ENCODE results near the gene ASCC1.
"Not testable (repeated sequence)": the region's sequence is repeated elsewhere in the genome, so short reads cannot be mapped to it uniquely, and the experiment has no call there.

The ASCC1 gene

DNA sequence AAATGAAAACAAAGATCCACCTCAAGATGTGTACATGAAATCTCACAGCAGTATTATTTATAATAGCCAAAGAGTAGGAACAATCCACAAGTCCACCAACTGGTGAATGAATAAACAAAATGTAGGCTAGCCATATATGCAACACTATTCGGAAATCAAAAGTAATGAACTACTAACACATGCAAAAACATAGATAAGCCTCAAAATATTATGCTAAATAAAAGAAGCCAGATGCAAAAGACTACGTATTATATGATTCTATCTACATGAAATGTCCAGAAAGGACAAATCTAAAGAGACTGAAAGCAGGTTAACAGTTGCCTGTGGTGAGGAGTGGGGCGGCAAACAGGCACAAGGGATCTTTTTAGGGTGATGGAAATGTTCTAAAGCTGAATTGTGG, 49.0 kb downstream of the ASCC1 start:
- no peak for FAIRE-seq

DNA sequence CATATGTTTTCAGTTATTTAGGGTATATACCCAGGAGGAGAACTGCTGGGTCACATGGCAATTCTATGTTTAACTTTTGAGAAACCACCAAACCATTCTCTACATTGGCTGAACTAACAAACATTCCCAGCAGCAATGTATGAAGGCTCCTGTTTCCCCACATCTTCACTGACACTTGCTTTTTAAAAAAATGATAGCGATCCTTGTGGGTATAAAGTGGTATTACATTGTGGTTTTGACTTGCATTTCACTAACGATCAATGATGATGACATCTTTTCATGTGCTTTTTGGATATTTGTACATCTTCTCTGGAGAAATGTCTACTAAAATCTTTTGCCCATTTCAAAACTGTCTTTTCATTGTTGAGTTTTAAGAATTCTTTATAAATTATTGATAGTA, 51.5 kb downstream of the ASCC1 start:
- FAIRE-seq: no peak

DNA sequence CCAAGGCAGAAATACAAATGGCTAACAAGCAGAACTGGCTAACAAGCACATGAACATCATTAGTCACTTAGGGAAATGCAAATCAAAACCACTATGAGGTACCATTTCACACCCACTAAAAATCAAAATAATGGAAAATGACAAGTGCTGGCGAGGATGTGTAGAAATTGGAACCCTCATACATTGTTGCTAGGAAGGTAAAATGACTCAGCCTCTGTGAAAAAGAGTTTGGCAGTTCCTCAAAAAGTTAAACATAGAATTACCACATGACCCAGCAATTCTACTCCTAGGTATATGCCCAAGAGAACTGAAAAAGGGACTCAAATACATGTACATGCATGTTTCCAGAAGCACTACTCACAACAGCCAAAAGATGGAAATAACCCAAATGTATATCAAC, 53.1 kb downstream of the ASCC1 start:
- no peak for FAIRE-seq

DNA sequence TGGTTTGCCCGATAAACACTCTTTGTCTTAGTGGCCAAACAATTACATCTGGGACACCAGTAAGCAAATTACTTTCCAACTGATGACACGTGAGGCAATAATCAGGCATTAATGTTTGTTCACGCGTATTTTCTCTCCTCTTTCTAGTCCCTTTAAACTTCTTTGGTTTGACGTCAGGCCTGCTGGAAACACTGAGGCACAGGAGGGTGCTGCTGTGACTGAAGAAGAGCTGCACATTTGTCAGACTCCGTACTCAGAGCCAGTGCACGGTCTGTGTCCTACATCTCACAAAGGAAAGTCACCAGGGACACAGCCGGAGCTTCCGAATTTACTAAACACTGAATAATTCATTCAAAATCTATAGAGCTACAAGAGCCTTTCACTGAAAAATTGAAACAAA, 57.9 kb downstream of the ASCC1 start:
- no peak for FAIRE-seq

DNA sequence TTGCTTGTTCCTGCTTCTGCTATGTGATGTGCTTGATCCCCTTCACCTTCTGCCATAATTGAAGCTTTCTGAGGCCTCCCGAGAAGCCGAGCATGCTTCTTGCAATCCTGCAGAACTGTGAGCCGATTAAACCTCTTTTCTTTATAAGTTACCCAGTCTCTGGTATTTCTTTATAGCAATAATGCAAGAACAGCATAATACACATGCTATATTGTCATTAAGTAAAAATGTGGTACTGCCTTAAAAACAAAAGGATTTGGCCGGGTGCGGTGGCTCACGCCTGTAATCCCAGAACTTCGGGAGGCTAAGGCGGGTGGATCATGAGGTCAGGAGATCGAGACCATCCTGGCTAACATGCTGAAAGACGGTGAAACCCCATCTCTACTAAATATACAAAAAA, 59.9 kb downstream of the ASCC1 start:
- FAIRE-seq: no peak

DNA sequence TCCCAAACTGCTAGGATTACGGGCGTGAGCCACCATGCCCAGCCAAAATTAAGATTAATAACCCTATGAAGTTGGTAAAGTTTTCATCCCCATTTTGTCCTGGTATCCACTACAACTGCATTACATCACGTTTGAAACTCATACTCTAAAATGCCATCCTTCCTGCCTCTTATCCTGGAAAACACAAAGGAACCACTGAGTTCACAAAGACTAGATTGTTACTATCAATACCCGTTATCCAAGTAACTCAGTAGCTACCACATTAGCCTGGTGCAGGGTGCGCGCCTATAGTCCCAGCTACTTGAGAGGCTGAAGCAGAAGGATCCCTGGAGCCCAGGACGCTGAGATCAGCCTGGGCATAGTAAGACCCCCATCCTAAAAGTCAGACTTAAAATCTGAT, 63.8 kb downstream of the ASCC1 start:
- FAIRE-seq: no peak

DNA sequence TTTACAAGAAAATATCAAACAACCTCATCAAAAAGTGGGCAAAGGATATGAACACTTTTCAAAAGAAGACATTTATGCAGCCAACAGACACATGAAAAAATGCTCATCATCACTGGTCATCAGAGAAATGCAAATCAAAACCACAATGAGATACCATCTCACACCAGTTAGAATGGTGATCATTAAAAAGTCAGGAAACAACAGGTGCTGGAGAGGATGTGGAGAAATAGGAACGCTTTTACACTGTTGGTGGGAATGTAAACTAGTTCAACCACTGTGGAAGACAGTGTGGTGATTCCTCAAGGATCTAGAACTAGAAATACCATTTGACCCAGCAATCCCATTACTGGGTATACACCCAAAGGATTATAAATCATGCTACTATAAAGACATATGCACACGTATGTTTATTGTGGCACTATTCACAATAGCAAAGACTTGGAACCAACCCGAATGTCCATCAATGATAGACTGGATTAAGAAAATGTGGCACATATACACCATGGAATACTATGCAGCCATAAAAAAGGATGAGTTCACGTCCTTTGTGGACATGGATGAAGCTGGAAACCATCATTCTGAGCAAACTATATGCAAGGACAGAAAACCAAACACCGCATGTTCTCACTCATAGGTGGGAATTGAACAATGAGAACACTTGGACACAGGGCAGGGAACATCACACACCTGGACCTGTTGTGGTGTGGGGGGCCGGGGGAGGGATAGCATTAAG, 65.2 kb downstream of the ASCC1 start:
- FAIRE-seq: not testable (repeated sequence)

DNA sequence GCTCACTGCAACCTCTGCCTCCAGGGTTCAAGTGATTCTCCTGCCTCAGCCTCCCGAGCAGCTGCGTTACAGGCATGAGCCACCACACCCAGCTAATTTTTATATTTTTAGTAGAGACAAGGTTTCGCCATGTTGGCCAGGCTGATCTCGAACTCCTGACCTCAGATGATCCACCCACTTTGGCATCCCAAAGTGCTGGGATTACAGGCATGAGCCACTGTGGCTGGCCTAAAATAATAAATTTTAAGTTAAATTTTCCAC, 68.8 kb downstream of the ASCC1 start:
- not testable (repeated sequence) for FAIRE-seq

DNA sequence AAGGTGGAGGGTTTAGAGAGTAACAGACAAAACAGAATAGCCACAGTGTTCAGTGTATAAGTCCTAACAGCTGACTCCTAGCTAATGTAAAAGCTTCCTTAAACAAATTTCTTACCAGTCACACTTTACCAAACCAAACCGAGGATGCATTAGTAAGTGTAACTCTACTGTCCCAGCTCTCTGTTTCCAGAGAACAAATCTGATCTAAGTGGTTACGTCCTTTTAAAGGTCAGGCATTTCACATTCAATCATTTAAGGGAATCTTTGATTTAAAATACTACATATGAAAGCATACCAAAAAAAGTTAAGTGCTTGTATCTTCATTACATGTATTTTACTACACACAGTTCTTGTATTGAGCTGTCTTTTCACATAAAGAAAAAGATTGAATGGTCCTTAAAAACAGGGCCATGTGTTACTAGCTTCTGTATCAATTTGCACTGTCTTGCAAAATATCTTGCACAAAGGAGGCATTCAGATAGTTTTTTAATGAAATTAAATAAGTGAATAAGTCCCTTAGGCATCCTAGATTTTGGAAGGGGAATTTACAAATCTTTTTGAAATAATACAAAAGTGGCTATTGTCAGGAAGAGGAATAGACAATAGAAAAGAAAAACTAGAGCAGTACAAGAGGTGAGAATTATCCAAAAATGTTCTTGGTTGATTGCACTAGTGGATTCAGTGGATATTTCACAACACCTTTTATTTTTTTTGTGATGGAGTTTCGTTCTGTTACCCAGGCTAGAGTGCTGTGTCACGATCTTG, 69.3 kb downstream of the ASCC1 start:
- FAIRE-seq: no peak

DNA sequence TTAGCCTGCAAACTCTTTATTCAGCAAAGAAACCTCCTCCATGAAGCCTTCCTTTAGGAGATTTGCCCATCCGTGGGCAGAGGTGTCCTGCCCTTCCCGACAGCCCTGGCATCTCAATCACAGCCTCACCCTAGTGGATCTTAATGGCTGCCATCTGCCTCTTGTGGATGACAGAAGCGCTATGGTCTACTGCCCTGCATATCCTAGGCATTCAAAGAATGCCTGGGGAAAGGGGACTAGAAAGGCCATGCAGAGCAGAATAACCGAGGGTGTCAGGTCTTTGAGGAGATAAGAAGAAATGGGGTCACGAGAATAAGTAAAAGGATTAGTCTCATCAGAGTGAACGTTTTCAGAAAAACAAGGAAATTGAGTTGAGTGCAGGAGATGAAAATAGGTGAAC, 70.0 kb downstream of the ASCC1 start:
- no peak for FAIRE-seq

DNA sequence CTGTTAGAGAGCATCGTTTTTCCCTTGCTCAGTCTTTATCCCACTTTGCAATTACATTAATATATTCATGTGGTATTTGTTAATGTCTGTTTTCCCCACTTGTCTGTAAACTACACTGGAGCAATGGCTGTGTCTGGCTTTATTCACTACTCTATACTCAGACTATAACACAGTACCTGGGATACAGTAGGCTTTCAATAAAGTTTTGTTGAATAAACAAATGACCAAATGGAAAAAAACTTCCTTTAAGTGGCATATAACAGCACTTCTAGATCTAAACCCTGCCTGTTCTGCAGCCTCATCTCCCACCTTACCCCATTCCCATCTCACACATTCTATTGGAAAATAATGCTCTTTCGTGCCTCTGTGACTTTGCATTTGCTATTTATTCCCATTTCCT, 70.4 kb downstream of the ASCC1 start:
- no peak for FAIRE-seq

DNA sequence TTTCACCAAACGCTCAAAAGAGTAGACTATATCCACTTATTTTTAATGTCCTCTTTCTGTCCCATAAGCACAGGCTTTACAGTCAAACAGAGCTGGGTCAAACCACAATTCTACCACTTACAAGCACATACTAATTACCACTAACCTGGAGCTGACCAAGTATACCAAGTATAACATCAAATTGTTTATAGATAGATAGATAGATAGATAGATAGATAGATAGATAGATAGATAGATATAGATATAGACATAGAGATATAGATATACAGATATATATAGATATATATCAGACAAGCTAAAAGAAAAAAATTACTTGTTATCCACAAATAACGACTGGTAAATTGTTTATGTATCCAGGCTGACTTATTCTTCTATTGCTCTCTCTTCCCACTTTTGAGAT, 75.2 kb downstream of the ASCC1 start:
- no peak for FAIRE-seq

DNA sequence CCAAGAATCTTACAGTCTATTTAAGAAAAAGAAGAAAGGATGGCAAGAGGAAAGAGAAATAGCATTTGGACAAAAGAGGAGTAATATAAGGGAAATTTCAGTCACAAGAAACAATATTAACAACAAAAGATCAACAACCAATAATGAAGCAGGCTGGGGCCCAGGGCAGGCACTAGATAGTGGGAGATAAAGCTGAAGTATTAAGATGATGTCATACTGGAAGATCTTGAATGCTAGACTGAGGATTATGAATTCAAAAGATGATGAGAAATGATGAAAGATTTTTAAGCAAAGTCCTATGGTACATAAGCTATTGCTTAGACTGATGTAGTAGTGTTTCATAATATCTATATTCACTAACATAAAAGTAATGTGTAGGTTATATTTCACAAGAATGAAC, 75.9 kb downstream of the ASCC1 start:
- no peak for FAIRE-seq

DNA sequence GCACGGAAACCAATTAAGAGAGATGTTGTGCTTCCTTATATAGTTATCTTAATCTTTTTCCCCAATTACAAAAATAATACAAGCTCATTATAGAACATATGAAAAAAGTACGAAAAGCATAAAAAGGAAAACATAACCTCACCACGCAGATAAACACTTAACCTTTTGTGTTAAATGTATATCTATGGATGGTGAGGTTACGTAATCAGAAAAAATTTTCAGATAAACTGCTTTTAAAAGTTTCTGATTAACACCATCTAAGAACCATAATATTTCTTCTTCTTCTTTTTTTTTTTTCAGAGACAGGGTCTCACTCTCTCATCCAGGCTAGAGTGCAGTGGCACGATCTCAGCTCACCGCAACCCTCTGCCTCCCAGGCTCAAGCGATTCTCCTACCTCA, 78.5 kb downstream of the ASCC1 start:
- FAIRE-seq: no peak

DNA sequence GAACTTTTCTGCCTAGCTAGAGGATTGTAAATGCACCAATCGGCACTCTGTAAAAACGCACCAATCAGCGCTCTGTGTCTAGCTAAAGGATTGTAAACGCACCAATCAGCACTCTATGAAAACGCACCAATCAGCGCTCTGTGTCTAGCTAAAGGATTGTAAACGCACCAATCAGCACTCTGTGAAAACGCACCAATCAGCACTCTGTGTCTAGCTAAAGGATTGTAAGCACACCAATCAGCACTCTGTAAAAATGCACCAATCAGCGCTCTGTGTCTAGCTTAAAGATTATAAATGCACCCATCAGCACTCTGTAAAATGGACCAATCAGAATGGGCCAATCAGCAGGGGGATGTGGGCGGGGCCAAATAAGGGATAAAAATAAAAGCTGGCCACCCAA, 79.9 kb downstream of the ASCC1 start:
- FAIRE-seq: not testable (repeated sequence)

DNA sequence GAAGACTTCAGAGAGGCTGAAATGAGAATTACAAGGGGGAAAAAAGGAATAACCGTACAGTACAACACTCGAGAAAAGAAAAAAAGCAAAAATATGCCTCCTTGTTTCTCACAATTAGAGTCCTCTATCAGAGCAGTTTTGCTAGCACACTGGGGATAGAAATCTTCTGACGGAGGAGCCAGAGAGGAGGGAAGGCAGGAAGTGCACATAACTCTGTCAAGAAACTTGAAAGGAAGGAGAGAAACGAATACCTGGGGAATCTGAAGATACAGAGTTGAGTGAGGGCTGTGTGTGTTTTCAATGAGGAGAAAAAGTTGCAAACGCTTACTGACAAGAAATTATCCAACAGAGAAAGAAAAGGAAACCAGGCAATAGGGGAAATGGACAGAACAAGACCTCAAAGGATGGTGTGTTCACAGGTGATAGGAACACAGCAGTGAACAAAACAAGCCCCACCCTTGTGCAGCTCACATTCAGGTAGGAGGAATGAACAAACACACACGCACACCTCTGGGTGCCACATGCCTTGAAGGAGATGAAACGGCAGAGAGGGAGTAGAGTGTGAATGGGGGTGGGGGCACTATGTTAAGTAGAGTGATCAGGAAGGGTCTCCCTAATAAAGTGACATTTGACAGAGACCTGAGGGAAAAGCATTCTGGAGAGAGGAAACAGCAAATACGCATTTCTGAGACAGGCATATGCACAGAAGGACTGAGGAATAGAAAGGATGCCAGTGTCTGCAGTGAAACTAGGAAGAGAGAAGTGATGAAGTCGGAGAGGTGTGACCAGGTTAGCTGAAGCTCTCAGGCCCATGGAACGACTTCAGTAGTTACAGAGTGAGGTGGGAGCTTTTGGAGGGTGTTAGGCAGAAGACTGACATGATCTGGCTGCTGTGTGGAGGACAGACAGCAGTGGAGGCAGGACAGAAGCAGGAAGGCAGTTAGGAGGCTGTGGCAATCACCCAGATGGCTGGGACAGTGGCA, 81.0 kb downstream of the ASCC1 start:
- no peak for FAIRE-seq

DNA sequence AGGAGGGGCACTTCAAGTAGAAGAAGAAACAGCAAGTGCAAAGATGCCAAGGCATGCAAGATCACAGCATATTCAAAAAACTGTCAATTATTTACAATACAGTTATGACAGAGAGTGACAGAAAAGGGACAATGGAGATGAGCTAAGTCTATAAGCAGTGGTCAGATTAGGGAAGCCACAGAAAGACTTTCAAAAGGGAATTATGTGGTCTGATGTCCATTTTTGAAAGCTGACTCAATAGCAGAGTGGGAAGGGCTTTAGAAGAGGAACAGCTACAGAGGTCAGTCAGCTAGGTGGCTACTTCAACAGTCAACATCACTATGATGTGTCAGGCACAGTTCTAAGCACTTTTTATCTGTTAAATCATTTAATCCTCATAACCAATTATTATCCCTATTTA, 82.6 kb downstream of the ASCC1 start:
- FAIRE-seq: no peak

DNA sequence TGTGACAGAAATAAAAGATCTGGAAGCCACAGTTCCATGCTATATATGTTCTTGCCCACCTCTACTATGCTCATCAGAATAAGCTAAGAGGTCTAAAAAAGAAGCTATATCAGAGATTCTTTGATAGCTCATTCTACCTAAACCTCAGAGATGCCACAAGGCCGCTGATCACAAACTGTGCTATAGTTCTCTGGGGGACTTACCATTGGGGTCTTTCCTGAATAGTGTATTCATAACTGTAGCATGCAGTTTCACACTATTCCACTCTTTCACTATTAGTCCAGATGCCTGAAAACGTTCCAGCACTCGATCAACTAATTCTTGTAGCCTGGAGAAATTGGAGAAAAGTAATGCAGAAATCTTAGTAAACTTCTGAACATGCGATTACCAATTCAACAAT, 83.2 kb downstream of the ASCC1 start:
- no peak for FAIRE-seq

DNA sequence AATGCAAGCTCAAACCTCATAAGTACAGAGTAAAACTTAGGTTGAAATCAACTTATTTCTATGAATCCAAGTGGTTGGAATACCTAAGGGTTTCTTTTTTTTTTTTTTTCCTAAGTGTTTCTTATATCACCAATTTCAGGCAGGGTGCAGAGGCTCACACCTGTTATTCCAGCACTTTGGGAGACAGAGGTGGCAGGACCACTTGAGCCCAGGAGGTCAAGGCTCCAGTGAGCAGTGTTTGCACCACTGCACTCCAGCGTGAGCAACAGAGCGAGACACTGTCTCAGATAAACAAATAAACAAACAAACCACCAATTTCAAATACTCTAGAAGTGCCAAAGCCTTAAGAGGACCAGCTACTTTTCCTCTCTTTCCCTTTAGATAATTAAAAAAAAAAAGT, 88.5 kb downstream of the ASCC1 start:
- FAIRE-seq: no peak

DNA sequence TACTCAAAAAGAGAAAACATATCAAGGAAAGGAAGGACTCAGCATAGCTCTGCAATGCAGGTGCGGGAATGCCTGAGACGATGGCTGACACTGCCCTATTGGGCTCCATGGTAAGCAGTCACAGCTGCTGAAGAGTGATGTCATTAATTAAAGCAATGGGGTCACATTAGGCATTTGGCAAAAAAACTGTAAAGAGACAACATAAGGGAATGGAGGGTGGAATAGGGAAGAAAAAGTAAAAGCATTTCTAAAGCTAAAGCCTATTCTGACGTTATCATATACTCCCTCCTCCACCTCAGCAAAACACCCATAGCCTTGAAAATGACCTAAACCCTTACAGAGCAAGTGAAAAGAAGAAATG, 89.2 kb downstream of the ASCC1 start:
- no peak for FAIRE-seq

DNA sequence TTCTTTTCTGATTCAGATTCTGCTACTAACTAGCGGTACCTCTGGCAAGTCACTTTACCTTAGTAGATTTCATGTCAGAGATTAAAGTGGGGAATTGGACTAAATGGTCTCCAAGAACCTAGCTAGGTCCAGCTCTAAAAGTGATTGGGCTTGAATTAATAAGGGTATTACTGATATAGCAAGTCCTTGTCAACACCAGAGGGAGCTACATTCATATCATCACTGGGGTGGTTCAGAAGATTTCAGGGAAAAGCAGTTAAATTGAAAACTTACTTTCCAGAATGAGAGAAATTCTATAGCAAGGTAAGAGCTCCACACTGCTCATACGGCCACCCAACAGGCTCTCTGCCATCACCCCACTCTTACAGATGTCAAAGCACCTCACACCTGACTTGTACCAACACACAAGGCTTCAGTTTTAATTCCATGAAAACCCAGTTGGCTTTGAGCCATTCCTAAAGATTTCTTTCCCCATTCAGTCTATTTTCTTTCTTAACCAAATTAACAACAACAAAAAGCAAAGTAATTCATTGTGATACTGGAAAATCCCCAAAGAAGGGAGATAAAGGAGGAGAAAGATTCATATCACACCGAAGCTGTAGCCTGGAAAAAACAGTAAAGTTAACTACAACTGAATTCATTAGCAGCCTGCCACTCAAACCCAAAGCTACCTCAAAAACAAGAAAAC, 89.7 kb downstream of the ASCC1 start:
- peak; percentile 82 for FAIRE-seq

DNA sequence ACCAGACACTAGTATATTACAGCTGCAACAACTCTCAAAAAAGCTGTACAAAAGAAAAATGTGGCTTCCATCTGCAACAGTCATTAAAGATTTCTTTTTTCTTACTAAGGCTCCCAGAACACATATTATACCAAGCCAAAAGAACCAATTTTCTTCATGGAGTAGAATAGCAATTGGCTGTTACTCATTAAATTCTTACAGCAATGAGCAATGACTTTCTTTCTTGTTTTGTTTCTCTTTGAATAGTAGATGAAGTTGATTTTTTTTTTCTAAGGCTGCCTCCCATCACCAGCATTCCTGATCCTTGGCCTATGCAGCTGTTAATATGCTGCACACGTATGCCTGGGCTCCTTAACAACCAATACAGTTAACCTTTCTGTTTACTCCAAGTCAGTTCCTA, 91.1 kb downstream of the ASCC1 start:
- no peak for FAIRE-seq

DNA sequence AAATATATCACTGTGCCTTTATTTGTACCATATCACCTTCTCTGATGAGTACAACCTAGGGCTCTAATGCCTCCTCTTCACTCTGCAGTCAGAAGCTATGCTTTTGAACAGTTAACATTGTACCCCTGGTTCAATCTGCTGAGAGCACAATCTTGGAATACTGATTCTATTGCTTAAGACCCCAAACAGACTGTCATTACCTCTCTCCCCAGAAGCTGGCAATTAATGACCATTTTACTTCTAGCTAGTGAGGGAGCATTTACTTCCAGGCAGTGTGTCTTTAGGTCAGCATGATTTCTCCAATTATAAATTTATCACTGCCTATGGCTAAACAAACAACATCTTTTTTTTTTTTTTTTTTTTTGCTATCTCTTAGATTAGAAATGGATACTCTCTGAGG, 91.7 kb downstream of the ASCC1 start:
- no peak for FAIRE-seq
